CD4-positive, alpha-beta T cell treated with Interleukin-17A for 1 hour (primary cell): Measurements from ENCODE around the gene UTS2.
A peak's percentile ranks its signal among the peaks of the same experiment; 100 is the strongest.

Experiments used
- DNase-seq: peaks from one replicate; pipeline ENCODE4 v3.0.0-alpha.2; 2020

Gene UTS2

DNA sequence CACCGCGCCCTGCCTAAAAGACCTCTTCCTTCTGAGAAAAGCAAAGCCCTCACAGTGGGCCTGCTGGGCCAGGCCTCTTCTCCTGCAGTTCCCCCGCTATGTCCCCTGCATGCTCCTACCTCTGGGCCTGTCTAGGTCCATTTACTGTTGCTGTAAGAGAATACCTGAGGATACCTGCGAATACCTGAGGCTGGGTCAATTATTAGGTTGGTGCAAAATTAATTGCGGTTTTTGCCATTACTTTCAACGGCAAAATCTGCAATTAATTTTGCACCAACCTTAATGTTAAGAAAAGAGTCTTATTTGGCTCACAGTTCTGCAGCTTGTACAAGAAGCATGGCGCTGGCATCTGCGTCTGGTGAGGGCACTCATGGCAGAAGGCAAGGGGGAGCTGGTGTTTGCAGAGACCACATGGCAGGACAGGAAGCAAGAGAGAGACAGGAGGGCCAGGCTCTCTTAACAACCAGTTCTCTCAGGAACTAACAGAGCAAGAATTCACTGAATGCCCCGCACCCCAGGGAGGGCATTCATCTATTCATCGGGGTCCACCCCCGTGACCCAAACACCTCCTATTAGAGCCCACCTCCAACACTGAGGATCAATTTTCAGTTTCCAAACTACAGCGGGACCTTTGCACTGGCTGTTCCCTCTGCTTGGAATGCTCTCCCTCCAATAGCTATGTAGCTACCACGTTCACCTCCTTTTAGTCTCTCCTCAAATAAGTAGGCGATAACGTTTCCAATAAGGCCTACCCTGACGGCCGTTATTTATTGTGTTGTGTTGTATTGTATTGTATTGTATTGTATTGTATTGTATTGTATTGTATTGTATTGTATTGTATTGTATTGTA is 9.6 kb upstream of the UTS2 start:
- no peak for DNase-seq

DNA sequence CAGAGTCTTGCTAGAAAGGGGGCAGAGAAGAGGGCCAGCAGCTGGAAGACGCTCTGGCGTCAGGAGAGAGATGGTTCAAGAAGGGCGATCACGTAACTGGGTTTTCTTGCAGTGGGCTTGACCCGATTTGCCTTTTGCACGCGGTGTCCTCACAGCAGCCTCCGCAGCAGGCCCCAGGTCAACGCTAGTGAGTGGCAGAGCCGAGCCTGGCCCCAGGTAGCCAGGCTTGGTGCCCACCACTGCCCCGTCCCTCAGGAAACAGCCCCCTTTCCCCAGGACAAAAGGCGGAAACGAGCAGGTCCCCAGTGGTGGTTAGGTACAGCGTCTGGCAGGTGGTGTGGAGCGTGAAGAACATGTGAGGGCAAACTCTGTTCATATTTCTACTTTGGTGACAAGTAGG is 8.6 kb upstream of the UTS2 start:
- DNase-seq, result no peak

DNA sequence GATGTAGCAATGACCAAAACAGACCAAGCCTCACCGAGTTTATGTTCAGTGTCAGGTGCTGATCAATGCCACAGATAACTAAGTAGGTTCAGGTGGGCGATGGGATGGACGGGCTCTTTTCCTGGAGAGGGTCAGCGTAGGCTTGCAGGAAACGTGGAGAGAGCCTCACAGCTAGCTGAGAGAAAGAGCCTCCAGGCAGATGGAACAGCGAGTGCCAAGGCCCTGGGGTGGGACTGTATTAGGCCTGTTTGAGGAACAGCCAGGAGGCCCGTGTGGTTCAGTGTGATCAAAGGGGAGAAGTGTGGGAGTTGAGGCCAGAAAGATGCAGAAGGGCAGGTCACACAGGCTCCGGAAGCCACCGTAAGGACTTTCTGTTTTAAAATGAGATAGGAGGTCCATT is 7.3 kb upstream of the UTS2 start:
- DNase-seq, result no peak

DNA sequence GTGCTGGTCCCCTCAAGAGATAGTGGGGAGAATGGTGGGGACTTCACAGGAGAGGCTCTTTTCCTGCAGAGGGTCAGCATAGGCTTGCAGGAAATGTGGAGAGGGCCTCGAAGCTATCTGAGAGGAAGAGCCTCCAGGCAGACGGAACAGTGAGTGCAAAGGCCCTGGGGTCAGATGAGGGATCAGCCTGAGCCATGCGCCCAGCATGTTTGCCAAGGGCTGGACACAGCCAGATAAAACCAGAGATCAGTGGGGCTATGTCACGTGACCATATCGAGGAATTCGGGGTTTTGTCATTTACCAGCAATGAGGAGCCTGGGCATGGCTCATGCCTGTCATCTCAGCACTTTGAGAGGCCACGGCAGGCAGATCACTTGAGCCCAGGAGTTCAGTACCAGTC is 6.5 kb upstream of the UTS2 start:
- no peak for DNase-seq

DNA sequence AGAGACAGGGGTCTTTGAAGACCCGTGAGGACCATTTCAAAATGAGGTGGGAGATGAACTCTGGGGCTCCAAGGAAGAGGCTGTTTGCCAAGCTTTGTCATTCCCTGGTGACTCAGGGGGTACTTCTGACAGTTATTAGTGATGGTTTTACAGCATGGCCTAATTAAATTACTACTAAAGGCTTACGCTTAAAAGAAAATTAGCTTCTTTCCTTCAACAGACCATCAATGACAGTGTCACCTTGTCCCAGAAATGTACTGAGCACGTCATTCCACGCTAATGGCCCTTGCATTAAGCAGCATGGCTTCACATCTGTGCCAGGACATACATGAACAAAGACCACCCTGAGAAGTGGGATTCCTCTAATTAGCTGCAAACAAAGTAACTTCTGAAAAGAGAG is 5.1 kb upstream of the UTS2 start:
- no peak for DNase-seq

DNA sequence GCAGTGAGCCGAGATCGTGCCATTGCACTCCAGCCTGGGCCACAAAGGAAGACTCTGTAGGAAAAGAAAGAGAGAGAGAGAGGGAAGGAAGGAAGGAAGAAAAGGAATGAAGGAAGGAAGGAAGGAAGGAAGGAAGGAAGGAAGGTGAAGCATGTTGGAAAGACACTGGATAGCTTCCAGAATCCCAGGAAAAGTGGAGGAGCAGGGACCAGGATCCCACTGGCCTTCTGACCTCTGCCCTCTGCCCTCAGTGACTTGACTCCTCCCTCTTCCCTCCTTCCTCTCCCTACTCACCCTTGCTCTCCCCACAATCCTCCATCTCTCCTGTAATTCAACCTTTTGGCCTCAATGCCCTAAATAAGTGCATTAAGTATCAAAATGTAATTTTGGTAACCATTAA is 4.1 kb upstream of the UTS2 start:
- no peak for DNase-seq

DNA sequence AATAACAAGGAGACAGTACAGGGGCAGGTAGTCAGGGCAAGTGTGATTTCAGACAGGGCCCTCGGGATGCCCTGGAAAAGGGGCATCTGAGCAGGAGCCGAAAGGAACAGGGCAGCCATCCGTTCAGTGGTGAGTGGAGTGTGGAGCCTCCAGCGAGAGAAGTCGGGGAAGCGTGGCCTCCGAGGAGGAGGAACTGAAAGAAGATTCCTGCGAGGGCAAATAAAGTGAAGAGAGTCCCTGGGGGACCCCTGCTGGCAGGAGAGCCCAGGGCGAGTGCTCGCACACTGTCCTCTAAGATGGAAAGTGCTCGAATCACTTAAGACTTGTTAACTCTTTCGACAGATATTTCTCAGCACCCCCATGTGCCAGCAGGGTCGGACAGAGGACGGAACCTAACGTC is 3.5 kb upstream of the UTS2 start:
- DNase-seq, result peak; percentile 3

DNA sequence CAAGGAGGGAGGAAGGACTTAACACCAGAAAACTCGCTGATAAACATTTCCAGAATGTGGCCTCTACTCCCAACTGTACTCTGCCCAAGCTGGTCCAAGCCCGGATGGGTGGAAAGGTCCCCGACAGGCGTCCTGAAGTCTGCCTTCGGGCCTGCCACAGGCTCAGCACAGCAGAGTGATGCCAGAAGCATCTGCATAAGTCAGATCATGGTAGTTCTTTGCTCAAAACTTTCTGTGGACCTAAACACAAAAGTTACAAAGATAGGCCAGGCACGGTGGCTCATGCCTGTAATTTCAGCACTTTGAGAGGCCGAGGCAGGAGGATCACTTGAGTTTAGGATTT is 790 bp upstream of the UTS2 start:
- no peak for DNase-seq

DNA sequence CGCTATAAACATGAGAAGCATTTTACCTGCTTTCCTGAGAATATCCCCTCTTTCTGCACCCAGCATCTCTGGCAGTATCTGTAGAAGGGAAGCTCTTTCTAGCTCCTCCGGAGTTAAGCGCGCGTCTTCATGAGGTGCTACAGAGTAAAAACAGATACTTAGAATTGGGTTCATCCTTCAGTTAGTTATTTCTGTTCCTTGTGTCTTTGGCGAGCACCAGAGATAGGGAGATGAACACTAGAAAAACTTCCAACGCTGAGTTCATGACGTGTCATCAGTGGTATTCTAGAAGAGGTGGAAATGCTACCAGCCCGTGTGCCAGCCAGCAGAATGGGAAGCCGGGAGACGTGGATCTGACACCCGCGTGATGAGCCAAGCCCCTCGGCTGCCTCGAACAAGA is 2.1 kb downstream of the UTS2 start:
- no peak for DNase-seq

DNA sequence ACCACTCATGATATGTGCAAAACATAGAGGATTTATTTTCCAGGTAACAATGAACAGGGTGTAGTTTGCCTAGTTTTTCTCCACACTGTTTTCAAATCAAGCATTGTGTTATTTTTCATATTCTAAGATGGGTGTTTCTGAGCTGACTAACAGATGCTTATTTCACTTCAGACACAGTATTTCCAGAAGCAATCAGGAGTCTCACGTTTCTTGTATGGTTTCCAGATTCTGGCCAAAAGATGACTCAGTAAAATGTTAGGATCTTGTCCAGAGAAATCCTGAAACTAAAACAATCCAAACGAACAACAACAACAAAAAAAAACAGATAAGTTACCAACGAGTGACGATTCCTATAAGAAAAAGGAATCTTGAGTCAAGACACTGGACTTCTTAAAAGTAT is 5.3 kb downstream of the UTS2 start:
- DNase-seq, result no peak

DNA sequence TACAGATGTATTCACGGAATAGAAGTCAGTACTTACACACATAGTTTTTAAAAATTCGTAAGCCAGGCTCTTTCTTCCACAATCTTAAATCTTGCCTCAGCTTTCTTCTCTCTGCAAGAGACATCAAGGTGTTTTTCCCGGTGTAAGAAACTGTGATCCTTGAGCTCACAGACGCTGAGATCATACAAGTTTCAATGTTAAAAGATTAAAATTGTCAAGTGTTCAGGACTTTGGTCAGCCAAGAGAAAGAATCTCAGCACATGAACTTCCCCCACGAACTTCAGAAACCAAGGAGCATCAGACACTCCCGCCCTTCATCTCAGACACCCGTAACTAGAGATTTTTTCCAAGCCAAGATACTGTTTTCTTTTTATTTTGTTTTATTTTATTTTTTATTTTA is 6.2 kb downstream of the UTS2 start:
- DNase-seq, result no peak

DNA sequence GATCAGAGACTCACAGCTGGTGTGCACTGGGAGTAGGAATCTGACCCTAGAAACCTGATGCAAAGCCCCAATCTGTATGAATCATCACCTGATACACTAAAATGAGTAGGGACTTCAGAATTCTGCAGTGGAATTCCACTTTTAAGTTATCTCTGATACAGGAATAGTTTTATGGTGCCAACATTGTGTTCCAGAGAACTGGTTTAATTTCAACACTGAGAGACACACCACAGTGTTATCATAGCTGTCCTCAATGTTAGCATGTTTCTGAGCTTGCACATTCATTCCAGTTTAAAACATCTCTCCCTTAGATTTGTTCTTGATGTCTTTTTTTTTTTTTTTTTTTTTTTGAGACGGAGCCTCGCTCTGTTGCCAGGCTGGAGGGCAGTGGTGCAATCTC is 7.1 kb downstream of the UTS2 start:
- DNase-seq, result no peak

DNA sequence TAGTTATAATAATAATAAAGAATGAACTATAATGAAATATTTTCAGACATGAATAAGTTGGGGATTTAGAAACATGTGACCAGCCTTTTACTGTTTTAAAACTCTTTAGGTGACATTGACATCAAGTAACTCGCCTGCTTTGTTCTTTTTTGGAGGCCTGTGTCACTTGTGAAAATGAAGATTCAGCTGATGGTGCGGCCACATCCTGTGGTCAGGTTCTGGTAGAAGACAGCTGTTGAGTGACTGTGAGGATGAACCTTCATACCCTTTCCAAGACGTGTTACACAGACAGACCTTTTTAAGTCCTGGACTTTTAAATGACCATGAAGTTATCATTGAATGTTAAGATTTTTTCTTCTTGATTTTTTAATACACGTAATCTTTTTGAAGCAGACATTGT is 10.3 kb downstream of the UTS2 start:
- peak; percentile 6 for DNase-seq

DNA sequence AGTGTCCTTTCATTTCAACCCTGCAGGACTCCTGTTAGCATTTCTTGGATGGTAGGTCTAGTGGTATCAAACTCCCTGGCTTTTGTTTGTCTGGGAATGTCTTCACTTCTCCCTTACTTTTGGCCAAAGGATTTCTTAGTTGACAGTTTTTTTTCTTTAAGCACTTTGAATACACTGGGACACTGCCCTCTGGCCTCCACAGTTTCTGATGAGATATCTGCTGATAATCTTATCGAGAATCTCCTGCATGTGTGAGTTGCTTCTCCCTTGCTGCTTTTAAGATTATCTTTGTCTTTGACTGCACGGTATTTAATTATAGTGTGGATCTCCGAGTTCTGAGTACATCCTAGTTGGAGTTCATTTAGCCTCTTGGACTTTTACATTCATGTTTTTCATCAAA is 13.3 kb downstream of the UTS2 start:
- no peak for DNase-seq

DNA sequence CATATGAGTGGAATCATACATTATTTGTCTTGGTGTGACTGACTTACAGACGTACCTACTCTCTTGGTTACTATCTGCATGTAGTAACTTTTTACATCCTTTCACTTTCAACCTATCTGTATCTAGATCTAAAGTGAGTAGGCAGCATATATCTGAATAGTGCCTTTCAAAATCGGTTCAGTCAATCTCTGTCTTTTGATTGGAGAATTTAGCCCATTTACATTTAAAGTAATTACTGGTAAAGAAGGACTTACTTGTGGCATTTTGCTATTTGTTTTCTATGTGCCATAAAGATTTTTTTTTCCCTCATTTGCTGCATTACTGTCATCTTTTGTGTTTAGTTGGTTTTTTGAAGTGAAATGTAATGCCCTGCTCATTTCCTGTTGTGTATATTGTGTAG is 14.2 kb downstream of the UTS2 start:
- DNase-seq, result no peak

DNA sequence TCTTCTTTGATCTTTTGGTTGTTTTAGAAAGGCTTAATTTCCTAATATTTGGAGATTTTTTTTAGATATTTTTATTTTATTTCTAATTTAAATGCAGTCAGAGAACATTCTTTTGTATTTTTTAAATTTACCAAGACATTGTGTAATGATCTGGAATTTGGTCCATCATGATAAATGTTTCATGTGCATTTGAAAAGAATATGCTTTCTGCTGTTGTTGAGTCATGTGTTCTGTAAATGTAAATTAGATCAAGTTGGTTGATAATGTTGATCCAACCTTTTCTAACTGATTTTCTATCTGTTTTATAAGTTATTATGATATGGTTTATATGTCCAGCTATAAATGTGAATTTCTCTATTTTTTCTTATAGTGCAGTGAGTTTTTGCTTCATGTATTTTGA is 19.8 kb downstream of the UTS2 start:
- DNase-seq, result no peak

DNA sequence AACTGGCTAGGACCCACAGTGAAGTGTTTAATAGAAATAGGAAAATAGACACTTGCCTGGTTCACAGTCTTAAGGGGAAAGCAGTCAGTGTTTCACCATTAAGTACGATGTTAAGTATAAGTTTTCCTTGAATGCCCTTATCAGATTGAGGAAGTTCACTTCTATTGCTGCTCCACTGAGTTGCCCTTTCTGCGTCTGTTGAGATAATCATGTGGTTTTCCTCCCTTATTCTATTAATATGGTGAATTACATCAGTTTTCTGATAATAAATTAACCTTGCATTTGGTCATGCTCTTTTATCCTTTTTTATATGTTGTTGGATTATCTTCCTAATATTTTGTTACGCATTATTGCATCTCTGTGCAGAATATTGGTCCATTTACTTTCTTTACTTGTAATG is 21.4 kb downstream of the UTS2 start:
- no peak for DNase-seq

DNA sequence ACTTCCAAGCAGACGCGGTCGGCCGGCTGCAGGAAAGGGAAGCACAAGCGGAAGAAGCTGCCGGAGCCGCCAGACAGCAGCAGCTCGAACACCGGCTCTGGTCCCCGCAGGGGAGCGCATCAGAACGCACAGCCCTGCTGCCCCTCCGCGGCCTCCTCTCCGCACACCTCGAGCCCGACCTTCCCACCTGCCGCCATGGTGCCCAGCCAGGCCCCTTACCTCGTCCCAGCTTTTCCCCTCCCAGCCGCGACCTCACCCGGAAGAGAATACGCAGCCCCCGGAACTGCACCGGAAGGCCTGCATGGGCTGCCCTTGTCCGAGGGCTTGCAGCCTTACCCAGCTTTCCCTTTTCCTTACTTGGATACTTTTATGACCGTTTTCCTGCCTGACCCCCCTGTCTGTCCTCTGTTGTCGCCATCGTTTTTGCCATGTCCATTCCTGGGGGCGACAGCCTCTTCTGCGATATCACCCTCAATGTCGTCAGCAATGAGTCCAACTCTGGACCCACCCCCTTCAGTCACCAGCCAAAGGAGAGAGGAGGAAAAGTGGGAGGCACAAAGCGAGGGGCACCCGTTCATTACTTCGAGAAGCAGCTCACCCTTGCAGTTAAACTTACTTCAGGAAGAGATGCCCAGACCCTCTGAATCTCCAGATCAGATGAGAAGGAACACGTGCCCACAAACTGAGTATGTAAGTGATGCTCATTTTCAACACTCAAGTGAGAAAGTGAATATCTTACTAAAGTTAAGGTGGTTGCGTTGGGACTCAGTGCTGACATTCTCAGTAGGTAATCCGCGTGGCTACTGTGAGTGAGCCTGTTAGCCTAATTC is 25.5 kb downstream of the UTS2 start:
- DNase-seq, result peak; percentile 31

DNA sequence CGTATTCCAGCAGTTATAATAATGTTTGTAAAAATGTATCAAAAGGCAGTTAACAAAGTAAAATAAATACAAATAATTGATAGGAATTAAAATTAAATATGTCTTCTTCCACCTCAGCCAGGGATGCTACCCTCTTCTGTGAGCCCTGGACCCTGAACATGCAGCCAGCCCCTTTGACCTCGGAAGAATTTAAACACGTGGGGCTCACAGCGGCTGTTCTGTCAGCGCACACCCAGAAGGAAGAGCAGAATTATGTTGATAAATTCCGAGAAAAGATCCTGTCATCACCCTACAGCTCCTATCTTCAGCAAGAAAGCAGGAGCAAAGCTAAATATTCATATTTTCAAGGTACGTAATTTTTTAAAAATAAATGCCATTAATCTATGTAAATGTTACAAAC is 26.5 kb downstream of the UTS2 start:
- DNase-seq, result no peak

DNA sequence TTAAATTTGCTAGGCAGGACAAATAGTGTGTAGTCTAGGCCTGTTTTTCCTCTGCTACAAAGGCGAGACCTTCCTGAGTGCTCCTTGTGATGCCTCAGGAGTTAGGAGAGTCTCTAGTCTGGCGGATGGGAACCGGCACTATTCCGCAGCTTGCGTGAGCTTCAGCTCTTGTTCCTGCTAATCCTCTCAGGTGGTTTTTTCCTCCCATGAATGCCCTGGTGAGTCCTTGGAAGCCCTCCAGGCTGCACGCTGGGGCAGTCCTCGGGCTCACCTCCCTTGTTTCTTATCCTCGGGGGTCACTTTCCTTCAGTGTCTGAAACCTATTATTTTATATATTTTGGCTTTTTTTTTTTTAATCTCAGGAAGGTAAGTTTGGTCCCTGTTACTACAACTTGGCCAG is 28.2 kb downstream of the UTS2 start:
- no peak for DNase-seq

DNA sequence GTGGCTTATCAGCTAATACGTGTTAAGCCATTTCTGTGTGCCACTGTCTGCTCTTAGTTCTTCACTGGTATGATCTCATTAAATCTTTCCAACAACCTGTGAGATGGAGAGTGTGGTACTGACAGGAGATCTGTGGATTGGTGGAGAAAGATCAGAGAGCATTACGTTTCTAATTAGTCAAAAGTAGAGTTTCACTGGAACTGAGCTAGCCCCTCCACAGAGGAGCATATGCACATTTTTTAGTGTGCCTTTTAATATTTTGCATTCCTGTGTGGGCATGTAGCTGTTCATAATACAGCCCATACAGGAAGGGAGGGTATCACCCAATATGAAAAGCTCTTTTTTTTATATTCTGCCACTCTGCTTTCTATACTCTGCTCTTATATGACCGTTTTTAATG is 31.6 kb downstream of the UTS2 start:
- DNase-seq, result no peak

DNA sequence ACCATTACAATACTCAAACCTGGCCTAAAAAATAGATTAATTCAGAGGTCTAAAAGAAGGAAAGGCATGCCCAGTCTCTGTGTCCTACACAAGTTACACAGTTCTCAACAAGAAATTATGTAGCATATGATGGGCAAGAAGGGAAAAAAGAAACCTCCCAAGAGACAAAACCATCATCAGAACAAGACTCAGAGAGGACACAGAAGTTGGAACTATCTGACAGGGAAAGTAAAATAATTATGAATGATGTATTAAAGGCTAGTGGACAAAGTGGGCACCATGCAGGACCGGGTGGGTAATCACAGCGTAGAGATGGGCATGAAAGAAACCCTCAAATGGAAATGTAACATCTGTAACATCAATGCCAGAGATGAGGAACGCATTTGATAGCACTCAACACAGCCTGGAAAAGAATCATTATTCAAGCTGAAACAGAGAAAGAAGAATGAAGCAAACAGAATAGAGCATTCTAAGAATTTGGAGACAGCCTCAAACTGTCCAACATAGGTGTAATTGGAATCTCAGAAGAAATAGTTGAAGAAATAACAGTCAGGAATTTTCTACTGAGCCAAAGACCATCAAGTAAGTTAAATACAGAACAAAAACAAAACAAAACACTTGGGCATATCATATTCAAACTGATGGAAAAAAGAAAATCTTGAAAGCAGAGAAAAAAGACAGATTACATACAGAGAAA is 39.0 kb downstream of the UTS2 start:
- DNase-seq, result no peak

DNA sequence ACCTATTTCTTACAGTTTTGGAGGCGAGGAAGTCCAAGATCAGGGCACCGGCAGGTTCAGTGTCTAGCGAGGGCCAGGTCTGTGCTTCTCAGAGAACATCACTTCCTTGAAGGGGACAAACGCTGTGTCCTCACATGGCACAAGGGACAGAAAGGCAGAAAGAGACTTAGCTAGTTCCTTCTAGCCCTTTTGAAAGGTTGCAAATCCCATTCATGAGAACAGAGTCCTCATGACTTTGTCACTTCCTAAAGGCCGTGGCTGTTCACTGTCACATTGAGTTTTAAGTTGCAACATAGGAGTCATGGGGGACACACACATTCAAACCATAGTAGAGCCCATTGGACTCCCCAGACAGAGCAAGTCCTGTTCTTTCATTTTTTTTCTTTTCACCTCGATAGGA is 41.4 kb downstream of the UTS2 start:
- DNase-seq, result no peak

DNA sequence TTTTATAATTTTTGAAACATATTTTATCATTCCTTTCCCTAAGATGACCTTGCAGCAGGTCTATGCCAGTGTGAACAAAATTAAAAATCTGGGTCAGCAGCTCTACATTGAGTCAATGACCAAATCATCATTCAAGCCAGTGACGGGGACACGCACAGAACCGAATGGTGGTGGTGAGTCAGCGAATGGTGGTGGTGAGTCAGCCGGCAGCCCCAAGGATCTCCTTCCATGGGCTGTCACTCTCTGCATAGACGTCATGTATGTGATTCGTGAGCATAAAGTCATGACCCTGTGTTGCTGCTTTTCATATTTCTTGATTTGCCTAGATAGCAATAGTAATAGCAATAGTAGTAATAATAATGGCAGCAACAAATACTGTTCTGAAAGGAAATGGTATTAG is 42.5 kb downstream of the UTS2 start:
- DNase-seq, result no peak
